GM12875 (cell line): ENCODE measurements around the gene CDH13.

Experiments
- H3K4me3 ChIP-seq: one replicate; pipeline ENCODE4 v1.5.1; 2011; ENCODE audit warnings: low read depth, low read length, control low read depth
- TF ChIP-seq, protein P1 (sequence below): IDR thresholded peaks from 2 replicates; pipeline ENCODE4 v1.5.1; 2011; ENCODE audit warnings: low read depth, mild to moderate bottlenecking, control low read depth, inconsistent platforms, low read length, moderate library complexity, borderline replicate concordance; ENCODE audit not compliant: insufficient read depth

CDH13 gene

DNA sequence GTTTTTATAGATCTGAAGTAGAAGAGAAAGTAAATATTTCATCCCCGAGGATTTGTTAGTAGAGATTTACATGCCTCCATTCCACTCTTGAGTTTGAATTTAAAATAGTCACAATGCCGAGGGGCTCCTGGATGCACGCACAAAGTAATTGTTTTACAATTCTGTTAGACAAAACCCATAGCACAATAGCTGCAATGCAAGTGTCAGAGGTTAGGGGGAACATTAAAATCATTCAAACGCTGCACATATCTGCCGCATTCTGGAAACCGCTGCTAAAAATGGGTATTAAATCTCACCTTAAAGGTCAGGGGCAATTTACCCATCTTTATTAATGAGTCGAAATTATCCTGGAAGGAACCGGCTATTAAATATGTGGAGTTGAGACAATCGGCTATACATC, 652.5 kb downstream of the CDH13 start:
- H3K4me3 ChIP-seq = no peak overlapping the region
- TF ChIP-seq, protein P1, sequence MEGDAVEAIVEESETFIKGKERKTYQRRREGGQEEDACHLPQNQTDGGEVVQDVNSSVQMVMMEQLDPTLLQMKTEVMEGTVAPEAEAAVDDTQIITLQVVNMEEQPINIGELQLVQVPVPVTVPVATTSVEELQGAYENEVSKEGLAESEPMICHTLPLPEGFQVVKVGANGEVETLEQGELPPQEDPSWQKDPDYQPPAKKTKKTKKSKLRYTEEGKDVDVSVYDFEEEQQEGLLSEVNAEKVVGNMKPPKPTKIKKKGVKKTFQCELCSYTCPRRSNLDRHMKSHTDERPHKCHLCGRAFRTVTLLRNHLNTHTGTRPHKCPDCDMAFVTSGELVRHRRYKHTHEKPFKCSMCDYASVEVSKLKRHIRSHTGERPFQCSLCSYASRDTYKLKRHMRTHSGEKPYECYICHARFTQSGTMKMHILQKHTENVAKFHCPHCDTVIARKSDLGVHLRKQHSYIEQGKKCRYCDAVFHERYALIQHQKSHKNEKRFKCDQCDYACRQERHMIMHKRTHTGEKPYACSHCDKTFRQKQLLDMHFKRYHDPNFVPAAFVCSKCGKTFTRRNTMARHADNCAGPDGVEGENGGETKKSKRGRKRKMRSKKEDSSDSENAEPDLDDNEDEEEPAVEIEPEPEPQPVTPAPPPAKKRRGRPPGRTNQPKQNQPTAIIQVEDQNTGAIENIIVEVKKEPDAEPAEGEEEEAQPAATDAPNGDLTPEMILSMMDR = no peak

DNA sequence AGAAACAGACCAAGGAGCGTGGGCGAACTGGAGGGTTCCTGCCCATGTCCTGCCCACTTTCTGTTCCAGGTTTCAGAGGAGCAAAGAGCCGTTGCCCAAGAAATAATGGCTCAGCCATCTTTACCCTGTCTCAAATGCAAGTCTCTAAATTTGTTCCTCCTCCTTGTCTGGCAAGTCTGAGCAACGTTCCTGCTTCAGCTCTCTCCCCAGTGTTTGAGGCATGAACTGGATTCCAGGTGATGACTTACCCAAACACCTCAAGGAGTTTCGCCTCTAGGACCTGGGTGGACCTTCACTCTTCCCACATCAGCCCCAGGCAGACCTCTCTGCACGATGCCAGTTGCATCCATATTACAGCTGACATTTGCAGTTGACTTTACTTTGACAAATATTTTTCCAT, 659.2 kb downstream of the CDH13 start:
- TF ChIP-seq, protein P1 = no peak
- H3K4me3 ChIP-seq = no peak overlapping the region

DNA sequence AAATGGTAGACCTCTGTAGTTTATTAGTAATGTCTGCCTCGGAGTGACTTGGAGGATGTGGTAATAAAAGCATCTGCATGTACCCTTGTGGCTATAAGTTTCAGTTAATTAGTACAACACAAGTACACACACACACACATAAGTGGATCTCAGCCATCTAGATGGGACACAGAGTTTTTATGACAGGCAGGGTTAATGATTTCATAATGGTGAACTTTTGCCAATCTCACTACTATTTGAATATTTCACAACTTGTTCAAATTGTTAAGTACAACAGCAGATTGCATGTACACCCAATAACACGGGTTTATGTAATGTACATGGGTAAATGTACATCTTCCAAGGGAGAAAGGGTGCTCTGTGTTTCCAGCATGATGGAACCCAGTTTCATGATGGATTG, 669.7 kb downstream of the CDH13 start:
- no peak overlapping the region for H3K4me3 ChIP-seq
- TF ChIP-seq, protein P1 = no peak

DNA sequence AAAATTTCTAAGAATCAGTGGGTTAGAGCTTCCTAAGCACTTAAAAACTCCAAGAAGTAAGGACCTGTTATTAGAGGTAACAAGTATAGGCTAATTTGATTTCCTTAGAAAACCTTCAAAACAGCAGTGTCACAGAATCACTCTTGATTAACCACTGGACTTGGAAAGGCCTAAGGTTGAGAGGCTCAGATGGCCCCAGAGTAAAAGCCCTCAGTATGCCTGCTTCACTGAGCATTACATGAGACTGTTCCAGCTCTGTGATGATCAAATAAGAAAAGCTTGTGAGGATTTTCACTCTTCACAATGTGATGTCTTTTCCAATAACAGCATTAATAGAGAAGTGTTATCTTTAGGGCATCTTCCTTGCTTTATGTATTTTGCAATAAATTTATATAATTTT, 671.8 kb downstream of the CDH13 start:
- TF ChIP-seq, protein P1 = no peak
- H3K4me3 ChIP-seq = no peak overlapping the region

DNA sequence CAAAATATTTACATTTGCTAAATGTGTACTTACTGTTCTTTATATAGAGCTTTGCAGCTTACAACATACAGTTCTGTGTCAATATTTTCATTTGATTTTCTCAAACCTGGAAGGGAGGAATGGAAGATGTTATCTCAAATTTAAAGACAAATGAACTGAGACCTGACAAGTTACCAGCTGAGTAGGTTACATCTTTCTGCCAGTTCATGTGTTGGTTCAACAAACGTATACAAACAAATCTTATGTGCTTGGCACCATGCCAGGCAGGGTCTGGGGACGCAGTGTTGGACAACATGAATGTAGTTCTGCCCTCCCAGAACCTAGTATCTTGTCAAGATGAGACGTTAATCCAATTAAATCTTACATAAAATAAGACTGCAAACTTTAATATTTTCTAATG, 673.6 kb downstream of the CDH13 start:
- H3K4me3 ChIP-seq = no peak overlapping the region
- TF ChIP-seq, protein P1 = no peak

DNA sequence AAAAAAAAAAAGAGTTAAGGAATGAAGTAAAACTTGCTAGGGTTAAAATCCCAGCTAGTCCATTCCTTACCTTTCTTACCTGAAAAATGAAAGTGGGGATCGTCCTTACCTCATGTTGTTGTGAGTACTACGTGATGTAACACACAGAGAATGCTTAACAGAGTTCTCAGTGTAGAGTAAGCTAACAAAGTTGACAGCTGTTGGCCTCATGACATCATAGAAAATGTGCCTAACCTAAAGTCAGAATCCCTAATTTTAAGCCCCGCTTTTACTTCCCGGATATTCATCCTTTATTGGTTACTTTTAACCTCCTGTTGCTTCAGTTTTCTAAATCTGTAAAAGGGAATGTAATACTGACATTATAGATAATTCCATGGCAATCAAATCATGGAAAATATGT, 675.2 kb downstream of the CDH13 start:
- TF ChIP-seq, protein P1 = no peak
- H3K4me3 ChIP-seq = no peak overlapping the region

DNA sequence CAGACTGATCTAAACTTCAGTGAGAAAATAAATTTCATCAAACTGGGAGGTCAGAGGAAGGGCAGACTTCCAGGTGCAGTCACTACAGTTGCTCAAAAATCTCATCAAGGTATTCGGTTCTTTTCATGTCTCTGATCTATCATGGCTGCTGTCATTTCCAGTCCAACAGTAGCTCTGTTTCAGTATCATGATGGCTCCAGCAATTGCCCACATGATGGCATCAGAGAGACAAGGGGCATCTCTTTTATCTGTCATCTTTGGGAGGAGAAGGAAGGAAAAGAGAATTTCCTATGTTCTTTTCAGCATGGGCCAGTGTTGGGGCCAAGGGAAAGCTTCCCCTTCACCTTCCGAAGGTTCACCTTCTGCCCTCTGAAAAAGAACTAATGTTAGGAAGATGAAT, 676.1 kb downstream of the CDH13 start:
- H3K4me3 ChIP-seq = no peak overlapping the region
- TF ChIP-seq, protein P1 = no peak
